ENCODE measurements around the gene TNIK. TPM values are rescaled to one million over a fixed set of nuclear protein-coding genes. Genes with fewer than 3 reads are reported as not detected.

The TNIK gene
- total and polyA plus RNA-seq, 2 of the 4 experiments (the other 2 are of a cell fraction) = 3.4 to 6.3 TPM

- no TSS peak for BruUV-seq (replicated peaks)
- no peak for DNase-seq
Observed at GRCh38 chr3:171468296-171468906, 8.2 kb upstream of the TNIK start.

More at GRCh38 chr3:171468296-171468906, 8.2 kb upstream of the TNIK start:
- Histone ChIP-seq H3K9ac (ENCODE audit: low read depth, low read length) (no peak overlapping the region), H4K8ac (ENCODE audit: low read depth in 2 of 2, low read length in 2 of 2) (no peak overlapping the region), H2BK20ac (ENCODE audit: low read depth, low read length) (no peak overlapping the region), H4K5ac (ENCODE audit: low read depth, low read length) (no peak overlapping the region), H2AFZ (replicated peaks; ENCODE audit: low read length, poor library complexity) (no peak overlapping the region), H3K56ac (ENCODE audit: extremely low read depth, insufficient read depth, low read length) (no peak overlapping the region), H3K4me1 (ENCODE audit: control insufficient read depth, insufficient read depth, low read length) (no peaks in the 10 kb centered on the region), H4K20me1 (ENCODE audit: insufficient read depth, low read length) (no peaks in the 10 kb centered on the region), H2BK120ac (ENCODE audit: low read depth, low read length) (no peak overlapping the region), H3K27ac (ENCODE audit: insufficient read depth, low read length) (no peak overlapping the region), H3K9me3 (ENCODE audit: control insufficient read depth, insufficient read depth, low read length) (no peaks in the 10 kb centered on the region), H3K9me1 (ENCODE audit: insufficient read depth, low read length) (no peaks in the 10 kb centered on the region), H2BK5ac (ENCODE audit: low read depth, low read length, poor library complexity, severe bottlenecking) (no peak overlapping the region), H3K23ac (ENCODE audit: low read depth, low read length) (no peak overlapping the region), H3K4me3 (ENCODE audit: insufficient read depth, low read depth, low read length) (no peak overlapping the region), H3K18ac (ENCODE audit: low read depth, low read length) (no peak overlapping the region), H2AK5ac (ENCODE audit: low read depth, low read length) (no peak overlapping the region), H3K79me1 (ENCODE audit: low read depth in 1 of 2, low read length in 2 of 2) (no peaks in the 10 kb centered on the region), H3K4me2 (ENCODE audit: low read depth, low read length) (no peak overlapping the region), H3K36me3 (ENCODE audit: control insufficient read depth, insufficient read depth, low read length) (no peaks in the 10 kb centered on the region), H4K91ac (ENCODE audit: insufficient read depth, low read depth, low read length) (no peak overlapping the region), H2AK9ac (replicated peaks; ENCODE audit: low read depth, low read length, poor library complexity) (no peak overlapping the region), H3K14ac (replicated peaks; ENCODE audit: low read depth, low read length) (no peak overlapping the region), H3K27me3 (ENCODE audit: control insufficient read depth, insufficient read depth, low read length) (peaks cover 2% of the 10 kb centered on the region; the same call in 1 of the 2 replicates), H2BK15ac (ENCODE audit: low read depth, low read length) (no peak overlapping the region), H3K4ac (ENCODE audit: low read depth, low read length) (no peak overlapping the region)
- no peak for TF ChIP-seq MAZ (IDR thresholded peaks at IDR 0.05; ENCODE audit: borderline replicate concordance, low read depth, low read length)
- 100% methylated on average over 1 of the region's 6 CpGs; no CpG with 5 or more reads in 1 of the 2 experiments for WGBS, 2 experiments (ENCODE audit: extremely low coverage in 2 of 2, insufficient read length in 1 of 2)
- in situ Hi-C loops (cut with MboI; ENCODE audit: low sequenced_read_pairs) = no loop called here
- intact Hi-C loops (cut with micrococcal nuclease) = no loop called here
- no peak for ATAC-seq (ENCODE audit: low read depth)
- dilution Hi-C loops (cut with HindIII; ENCODE audit: low sequenced_read_pairs, unreplicated experiment) = no loop called here
- ChIA-PET POLR2A (ENCODE audit: unreplicated experiment) (no interaction called here), CTCF (no interaction called here)

Data from IMR-90 (cell line).